Peyer's patch (tissue), 4 donors: ENCODE results near the gene SPATA20. TPM values are rescaled to one million over a fixed set of nuclear protein-coding genes. Genes with fewer than 3 reads are reported as not detected.

Experiments used
- DNase-seq, 3 donors: peaks; one replicate each; pipeline ENCODE4 v3.0.0-alpha.2; 2017 to 2019
- H3K27ac ChIP-seq, 4 donors: fragments of 200-600 bp; sonication (generic); one replicate each; pipeline ENCODE4 v1.5.1; 2016 to 2019
- H3K27me3 ChIP-seq, 2 donors: fragments of 200-600 bp; sonication (generic); one replicate each; pipeline ENCODE4 v1.5.1; 2019
- H3K36me3 ChIP-seq, 3 donors: fragments of 200-600 bp; sonication (generic); one replicate each; pipeline ENCODE4 v1.5.1; 2016 to 2019
- H3K4me1 ChIP-seq, 4 donors: fragments of 200-600 bp; sonication (generic); one replicate each; pipeline ENCODE4 v1.5.1; 2016 to 2019
- H3K4me3 ChIP-seq, 4 donors: fragments of 200-600 bp; sonication (generic); 1 replicate in 3 of 4; 2 replicates in 1 of 4; pipeline ENCODE4 v1.5.1; 2016 to 2019; ENCODE audit warnings: mild to moderate bottlenecking in 1 of 4
- H3K9me3 ChIP-seq, 4 donors: fragments of 200-600 bp; sonication (generic); one replicate each; pipeline ENCODE4 v1.5.1; 2016 to 2019; ENCODE audit warnings: mild to moderate bottlenecking in 1 of 4
- POLR2A ChIP-seq, 2 donors: fragments of 450-650 bp; IDR thresholded peaks; one replicate each; pipeline ENCODE4 v1.5.1; 2017; ENCODE audit warnings: antibody characterized with exemption in 2 of 2, mild to moderate bottlenecking in 2 of 2, moderate library complexity in 2 of 2
- total RNA-seq, 4 donors: library from RNA; depleted of rRNA; stranded (reverse); fragments of >200 nt; gene quantifications; one replicate each; pipeline ENCODE4 v1.1.0, GENCODE V29; 2016
- TF ChIP-seq, protein P1 (sequence below), 6 experiments: fragments of 450-650 bp in 4 of 6; fragments of 200-600 bp in 2 of 6; sonication (generic) in 1 of 6; IDR thresholded peaks; one replicate each; pipeline ENCODE4 v1.5.1; 2017 to 2019; ENCODE audit warnings: antibody characterized with exemption in 6 of 6, mild to moderate bottlenecking in 3 of 6, moderate library complexity in 1 of 6

The SPATA20 gene
- total RNA-seq, 4 donors from 2014 or later, result 75.1 to 125 (median 110) TPM

DNA sequence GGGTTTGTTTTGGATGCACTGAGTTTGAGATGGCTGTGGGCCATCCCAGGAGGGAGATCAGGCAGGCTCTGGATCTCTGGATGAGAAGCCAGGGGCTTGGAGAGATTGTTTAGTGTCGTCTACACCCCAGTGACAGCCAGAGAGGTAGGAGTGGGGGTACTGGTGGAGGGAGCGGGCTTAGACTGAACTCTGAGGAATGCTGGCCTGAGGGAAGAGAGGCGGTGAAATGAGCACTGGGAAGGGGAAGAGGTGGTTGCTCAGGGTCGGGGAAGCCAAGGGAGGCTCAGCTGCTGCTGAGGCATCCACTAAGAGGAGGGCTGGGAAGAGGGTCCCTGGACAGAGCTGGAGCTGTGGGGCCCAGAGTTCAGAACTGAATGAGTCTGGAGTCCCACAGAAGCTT lies 37.1 kb downstream of the SPATA20 start:
- no peak overlapping the region for H3K4me3 ChIP-seq
- no peaks in the 10 kb centered on the region for H3K27me3 ChIP-seq
- no peak for DNase-seq
- no peaks in the 10 kb centered on the region for H3K9me3 ChIP-seq
- H3K4me1 ChIP-seq, result peaks cover 0 to 7% (median 0%) of the 10 kb centered on the region in 4 donors
- no peaks in the 10 kb centered on the region for H3K36me3 ChIP-seq
- no peak overlapping the region for H3K27ac ChIP-seq
- TF ChIP-seq, protein P1, sequence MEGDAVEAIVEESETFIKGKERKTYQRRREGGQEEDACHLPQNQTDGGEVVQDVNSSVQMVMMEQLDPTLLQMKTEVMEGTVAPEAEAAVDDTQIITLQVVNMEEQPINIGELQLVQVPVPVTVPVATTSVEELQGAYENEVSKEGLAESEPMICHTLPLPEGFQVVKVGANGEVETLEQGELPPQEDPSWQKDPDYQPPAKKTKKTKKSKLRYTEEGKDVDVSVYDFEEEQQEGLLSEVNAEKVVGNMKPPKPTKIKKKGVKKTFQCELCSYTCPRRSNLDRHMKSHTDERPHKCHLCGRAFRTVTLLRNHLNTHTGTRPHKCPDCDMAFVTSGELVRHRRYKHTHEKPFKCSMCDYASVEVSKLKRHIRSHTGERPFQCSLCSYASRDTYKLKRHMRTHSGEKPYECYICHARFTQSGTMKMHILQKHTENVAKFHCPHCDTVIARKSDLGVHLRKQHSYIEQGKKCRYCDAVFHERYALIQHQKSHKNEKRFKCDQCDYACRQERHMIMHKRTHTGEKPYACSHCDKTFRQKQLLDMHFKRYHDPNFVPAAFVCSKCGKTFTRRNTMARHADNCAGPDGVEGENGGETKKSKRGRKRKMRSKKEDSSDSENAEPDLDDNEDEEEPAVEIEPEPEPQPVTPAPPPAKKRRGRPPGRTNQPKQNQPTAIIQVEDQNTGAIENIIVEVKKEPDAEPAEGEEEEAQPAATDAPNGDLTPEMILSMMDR (IDR thresholded peaks at IDR 0.05), result no peak
- no peak for TF ChIP-seq POLR2A (IDR thresholded peaks at IDR 0.05)

DNA sequence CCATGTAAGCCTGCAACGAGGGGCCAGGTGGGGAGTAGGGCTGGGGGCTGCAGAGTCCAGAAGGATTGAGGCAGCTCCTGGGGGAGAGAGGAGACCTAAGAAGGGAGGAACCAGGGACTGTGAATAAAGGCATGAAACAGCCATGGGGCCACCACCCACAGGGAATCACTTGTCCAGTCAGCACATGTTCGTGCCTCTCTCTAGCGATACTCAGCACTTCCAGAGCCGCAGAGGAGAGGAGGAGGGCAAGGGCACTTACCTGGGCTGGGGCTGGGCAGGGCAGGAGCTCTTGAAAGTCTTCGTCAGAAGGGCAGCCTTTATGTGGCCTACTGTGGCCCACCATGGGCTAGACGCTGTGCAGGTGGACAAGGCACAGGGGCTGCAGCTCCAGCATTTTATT lies 37.8 kb downstream of the SPATA20 start:
- TF ChIP-seq POLR2A (IDR thresholded peaks at IDR 0.05), result no peak
- TF ChIP-seq, protein P1 (IDR thresholded peaks at IDR 0.05), result no peak
- Histone ChIP-seq H3K36me3 (no peaks in the 10 kb centered on the region), H3K9me3 (no peaks in the 10 kb centered on the region), H3K27ac (no peak overlapping the region), H3K4me3 (no peak overlapping the region), H3K27me3 (no peaks in the 10 kb centered on the region), H3K4me1 (peaks cover 0 to 7% (median 0%) of the 10 kb centered on the region in 4 donors)
- DNase-seq, result no peak

DNA sequence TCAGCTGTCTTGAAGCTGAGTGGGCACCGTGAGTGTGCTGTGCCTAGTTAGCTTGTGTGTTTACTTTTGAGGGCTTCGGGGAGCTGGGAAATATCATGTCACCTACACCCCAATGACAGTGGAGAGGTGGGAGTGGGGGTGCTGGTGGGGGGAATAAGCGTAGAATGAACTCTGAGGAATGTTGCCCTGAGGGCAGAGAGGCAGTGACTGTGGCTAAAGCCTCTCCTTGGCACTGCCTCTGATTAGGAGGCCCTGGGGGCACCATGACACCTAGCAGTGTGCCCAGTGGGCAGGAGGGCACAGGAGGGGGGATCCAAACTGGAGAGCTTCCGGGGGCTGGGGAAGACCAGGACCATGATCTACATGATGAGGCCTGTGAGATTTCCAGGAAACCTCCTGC lies 38.4 kb downstream of the SPATA20 start:
- Histone ChIP-seq H3K4me3 (no peak overlapping the region), H3K27ac (no peak overlapping the region), H3K36me3 (no peaks in the 10 kb centered on the region), H3K9me3 (no peaks in the 10 kb centered on the region), H3K4me1 (peaks cover 0 to 7% (median 0%) of the 10 kb centered on the region in 4 donors), H3K27me3 (no peaks in the 10 kb centered on the region)
- TF ChIP-seq POLR2A (IDR thresholded peaks at IDR 0.05), result no peak
- TF ChIP-seq, protein P1 (IDR thresholded peaks at IDR 0.05), result no peak
- DNase-seq, result no peak

DNA sequence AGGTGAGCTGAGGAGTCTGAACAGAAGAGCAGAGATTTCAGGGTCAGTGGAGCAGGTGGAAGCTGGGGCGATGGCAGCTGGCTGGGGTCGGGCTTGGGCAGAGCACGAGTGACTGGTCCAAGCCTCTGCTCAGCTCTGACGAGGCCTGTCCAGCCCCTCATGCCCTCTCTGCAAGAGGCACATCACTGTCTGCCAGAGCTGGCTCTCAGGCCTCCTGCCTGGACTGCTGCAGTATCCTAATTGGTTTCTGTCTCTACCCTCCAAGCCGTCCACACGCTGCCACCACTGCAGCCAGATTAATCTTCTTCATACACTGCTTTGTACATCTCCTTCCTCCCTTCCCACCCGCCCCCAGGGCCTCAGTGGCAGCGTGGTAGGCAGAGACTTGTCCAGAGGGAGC lies 38.9 kb downstream of the SPATA20 start:
- Histone ChIP-seq H3K4me1 (peaks cover 0 to 7% (median 0%) of the 10 kb centered on the region in 4 donors), H3K9me3 (no peaks in the 10 kb centered on the region), H3K27ac (no peak overlapping the region), H3K36me3 (no peaks in the 10 kb centered on the region), H3K4me3 (no peak overlapping the region), H3K27me3 (no peaks in the 10 kb centered on the region)
- no peak for TF ChIP-seq POLR2A (IDR thresholded peaks at IDR 0.05)
- TF ChIP-seq, protein P1 (IDR thresholded peaks at IDR 0.05), result no peak
- no peak for DNase-seq

DNA sequence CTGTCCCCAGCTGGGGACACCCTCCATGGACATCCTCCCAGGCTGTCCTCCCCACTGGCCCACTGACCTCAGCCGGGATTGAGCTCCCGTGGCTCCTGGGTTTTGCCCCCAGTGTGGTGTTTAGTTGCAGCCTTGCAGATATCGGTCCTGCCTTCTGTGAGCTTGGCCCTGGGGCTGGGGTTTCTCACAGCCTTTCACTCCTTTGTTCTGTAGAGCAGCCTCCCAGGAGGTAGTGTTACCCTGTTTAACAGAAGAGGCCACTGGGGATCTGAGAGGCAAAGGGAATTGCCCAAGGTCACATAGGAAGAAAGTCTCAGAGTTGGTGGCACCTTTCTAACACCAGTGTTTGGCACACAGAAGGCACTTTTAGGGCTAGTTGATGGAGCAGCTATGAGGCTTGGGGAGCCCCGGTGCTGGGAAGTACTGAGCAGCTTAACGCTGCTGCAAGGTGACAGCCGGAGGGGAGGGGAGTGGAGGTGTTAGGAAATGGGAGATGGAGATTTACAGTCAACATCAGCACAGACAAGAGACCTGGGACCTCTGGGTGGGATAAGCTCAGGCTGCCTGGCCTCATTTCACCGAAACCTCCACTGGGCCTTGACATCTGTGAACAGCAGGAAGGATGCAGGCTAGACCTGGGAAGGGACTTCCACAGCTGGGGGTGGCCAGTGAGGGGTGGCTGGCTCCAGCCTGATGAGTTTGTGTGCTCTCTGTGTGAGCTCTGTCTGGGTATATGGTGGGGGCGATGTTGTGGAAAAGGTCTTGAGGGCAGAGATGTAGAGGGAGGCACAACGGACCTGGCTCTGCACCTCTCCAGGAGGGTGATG lies 39.7 kb downstream of the SPATA20 start:
- DNase-seq, result no peak
- no peaks in the 10 kb centered on the region for H3K27me3 ChIP-seq
- peaks cover 0 to 7% (median 0%) of the 10 kb centered on the region in 4 donors for H3K4me1 ChIP-seq
- no peaks in the 10 kb centered on the region for H3K9me3 ChIP-seq
- no peaks in the 10 kb centered on the region for H3K36me3 ChIP-seq
- no peak overlapping the region for H3K27ac ChIP-seq
- H3K4me3 ChIP-seq, result no peak overlapping the region
- TF ChIP-seq, protein P1 (IDR thresholded peaks at IDR 0.05), result no peak
- TF ChIP-seq POLR2A (IDR thresholded peaks at IDR 0.05), result no peak
